HEK293 (cell line): Measurements from ENCODE around the gene STX18.

Experiments used
- CTCF ChIA-PET: fragments of 350-600 bp; formaldehyde crosslinking; extraction: SDS; loops from one replicate; lab custom pipeline; 2021; ENCODE audit warnings: antibody characterized with exemption; lab: Yijun Ruan, JAX
- POLR2A ChIA-PET: fragments of 300-600 bp; formaldehyde crosslinking; extraction: SDS; loops from one replicate; lab custom pipeline; 2020; ENCODE audit warnings: antibody characterized with exemption, inconsistent platforms; lab: Yijun Ruan, JAX
- H3K27ac ChIP-seq: fragments of 200-500 bp; sonication (Bioruptor generic); 2 replicates; pipeline ENCODE4 v1.5.1; 2014; ENCODE audit warnings: low read depth, low read length, control low read depth, inconsistent platforms; ENCODE audit errors: extremely low read depth
- H3K36me3 ChIP-seq, 2 experiments: fragments of 200-500 bp in 1 of 2; sonication (Bioruptor generic) in 1 of 2; 1 replicate in 1 of 2; 2 replicates in 1 of 2; pipeline ENCODE4 v1.5.1; 2014 to 2017; ENCODE audit warnings: inconsistent platforms in 2 of 2, low read length in 2 of 2; ENCODE audit not compliant: control insufficient read depth in 2 of 2, insufficient read depth in 1 of 2
- H3K4me1 ChIP-seq: fragments of 200-500 bp; sonication (Bioruptor generic); 2 replicates; pipeline ENCODE4 v1.5.1; 2014; ENCODE audit warnings: mild to moderate bottlenecking, low read length, inconsistent platforms; ENCODE audit not compliant: control insufficient read depth, insufficient read depth
- H3K4me3 ChIP-seq: 2 replicates; pipeline ENCODE4 v1.5.1; 2011; ENCODE audit warnings: low read depth, mild to moderate bottlenecking, control low read depth, low read length, moderate library complexity
- H3K9me3 ChIP-seq: fragments of 200-500 bp; sonication (Bioruptor generic); 2 replicates; pipeline ENCODE4 v1.5.1; 2014; ENCODE audit warnings: low read depth, low read length, inconsistent platforms; ENCODE audit not compliant: control insufficient read depth, insufficient read depth
- KLF1 ChIP-seq: fragments of 450-650 bp; formaldehyde crosslinking; IDR thresholded peaks from 2 replicates; pipeline ENCODE4 v1.5.1; 2016; ENCODE audit warnings: missing biosample characterization, missing genetic modification characterization
- KLF10 ChIP-seq: fragments of 450-650 bp; IDR thresholded peaks from 2 replicates; pipeline ENCODE4 v1.5.1; 2018; ENCODE audit warnings: missing biosample characterization, mild to moderate bottlenecking, missing genetic modification characterization
- KLF9 ChIP-seq: fragments of 450-650 bp; formaldehyde crosslinking; IDR thresholded peaks from 2 replicates; pipeline ENCODE4 v1.5.1; 2016; ENCODE audit warnings: missing biosample characterization, missing genetic modification characterization, low read depth
- TCF7L2 ChIP-seq: IDR thresholded peaks from 2 replicates; pipeline ENCODE4 v1.6.1; 2011; ENCODE audit warnings: low read depth, mild to moderate bottlenecking, inconsistent platforms, low read length, moderate library complexity, borderline replicate concordance
- YY1 ChIP-seq: fragments of 450-650 bp; formaldehyde crosslinking; IDR thresholded peaks from 2 replicates; pipeline ENCODE4 v1.5.1; 2018; ENCODE audit warnings: missing biosample characterization, missing genetic modification characterization
- ZBTB10 ChIP-seq: fragments of 450-650 bp; formaldehyde crosslinking; IDR thresholded peaks from 2 replicates; pipeline ENCODE4 v1.5.1; 2016; ENCODE audit warnings: missing biosample characterization, missing genetic modification characterization
- ZBTB11 ChIP-seq: fragments of 450-650 bp; formaldehyde crosslinking; conservative IDR thresholded peaks from 2 replicates; pipeline ENCODE4 v1.5.1; 2016; ENCODE audit warnings: low read depth, missing biosample characterization, missing genetic modification characterization
- ZBTB21 ChIP-seq: fragments of 450-650 bp; formaldehyde crosslinking; IDR thresholded peaks from 2 replicates; pipeline ENCODE4 v1.5.1; 2017; ENCODE audit warnings: missing biosample characterization, missing genetic modification characterization
- ZBTB26 ChIP-seq: fragments of 450-650 bp; formaldehyde crosslinking; optimal IDR thresholded peaks from 2 replicates; pipeline ENCODE3; 2016; ENCODE audit warnings: missing biosample characterization, mild to moderate bottlenecking, missing genetic modification characterization
- ZBTB8A ChIP-seq: fragments of 450-650 bp; formaldehyde crosslinking; IDR thresholded peaks from 2 replicates; pipeline ENCODE4 v1.5.1; 2016; ENCODE audit warnings: missing biosample characterization, missing genetic modification characterization
- ZNF112 ChIP-seq: fragments of 450-650 bp; formaldehyde crosslinking; IDR thresholded peaks from 2 replicates; pipeline ENCODE4 v1.5.0; 2017; ENCODE audit warnings: missing biosample characterization, missing genetic modification characterization
- ZNF148 ChIP-seq: fragments of 450-650 bp; formaldehyde crosslinking; IDR thresholded peaks from 2 replicates; pipeline ENCODE4 v1.5.0; 2017; ENCODE audit warnings: missing biosample characterization, missing genetic modification characterization, borderline replicate concordance
- ZNF157 ChIP-seq: fragments of 450-650 bp; formaldehyde crosslinking; IDR thresholded peaks from 2 replicates; pipeline ENCODE4 v1.5.1; 2016; ENCODE audit warnings: missing biosample characterization, missing genetic modification characterization
- ZNF221 ChIP-seq: fragments of 450-650 bp; formaldehyde crosslinking; IDR thresholded peaks from 2 replicates; pipeline ENCODE4 v1.5.1; 2017; ENCODE audit warnings: missing biosample characterization, missing genetic modification characterization, borderline replicate concordance
- ZNF23 ChIP-seq: fragments of 450-650 bp; formaldehyde crosslinking; IDR thresholded peaks from 2 replicates; pipeline ENCODE4 v1.5.1; 2016; ENCODE audit warnings: missing biosample characterization, missing genetic modification characterization, borderline replicate concordance
- ZNF335 ChIP-seq: fragments of 450-650 bp; formaldehyde crosslinking; conservative IDR thresholded peaks from 2 replicates; pipeline ENCODE4 v1.5.1; 2016; ENCODE audit warnings: missing biosample characterization, missing genetic modification characterization
- ZNF600 ChIP-seq: fragments of 450-650 bp; formaldehyde crosslinking; IDR thresholded peaks from 2 replicates; pipeline ENCODE4 v1.5.1; 2016; ENCODE audit warnings: missing biosample characterization, missing genetic modification characterization
- ZNF670 ChIP-seq: fragments of 450-650 bp; formaldehyde crosslinking; IDR thresholded peaks from 2 replicates; pipeline ENCODE4 v1.5.1; 2016; ENCODE audit warnings: missing biosample characterization, missing genetic modification characterization, low read depth
- ZNF792 ChIP-seq: fragments of 450-650 bp; formaldehyde crosslinking; IDR thresholded peaks from 2 replicates; pipeline ENCODE4 v1.5.1; 2016; ENCODE audit warnings: missing biosample characterization, missing genetic modification characterization

Gene STX18

GRCh38 chr4:4577359-4577875, 35.6 kb upstream of the STX18 start (continued):
- no peak for TF ChIP-seq ZNF148 (tag by site-specific recombination)

- no peaks in the 10 kb centered on the region for H3K36me3 ChIP-seq
- H3K4me3 ChIP-seq, result peak overlapping the region; percentile 43
- no peaks in the 10 kb centered on the region for H3K9me3 ChIP-seq
- ChIA-PET POLR2A (interaction anchor here (0.8 kb wide), 1 partner anchor 55 kb away, joined by 3 read pairs; no protein-coding TSS in a partner anchor), CTCF (interaction anchor here (0.7 kb wide), 1 partner anchor 95 kb away, joined by 3 read pairs; no protein-coding TSS in a partner anchor)
- no peaks in the 10 kb centered on the region for H3K4me1 ChIP-seq
- TF ChIP-seq ZNF112 (tag by site-specific recombination), result no peak
- TF ChIP-seq ZBTB8A, result peak; percentile 83
- TF ChIP-seq KLF10 (tag by site-specific recombination), result 0 out of 2 replicates have a peak, but pooled peaks have one; percentile 20
- no peak for TF ChIP-seq ZNF670 (tag by site-specific recombination)
- TF ChIP-seq ZNF335 (tag by site-specific recombination), result 0 out of 2 replicates have a peak, but pooled peaks have one; percentile 4
- TF ChIP-seq ZBTB26, result peak; percentile 46
- TF ChIP-seq KLF1 (tag by site-specific recombination), result peak; percentile 14; the same call in 1 of the 2 replicates
- TF ChIP-seq TCF7L2, result peak; percentile 97
- H3K27ac ChIP-seq, result no peak overlapping the region
Observed at GRCh38 chr4:4575284-4576211, 33.7 kb upstream of the STX18 start.

GRCh38 chr4:4574792-4575191, 32.9 kb upstream of the STX18 start:
- Histone ChIP-seq H3K4me1 (no peaks in the 10 kb centered on the region), H3K27ac (no peak overlapping the region), H3K9me3 (no peaks in the 10 kb centered on the region), H3K4me3 (peak overlapping the region; percentile 43), H3K36me3 (no peaks in the 10 kb centered on the region)
- ChIA-PET POLR2A (interaction anchor here (0.8 kb wide), 1 partner anchor 54 kb away, joined by 3 read pairs; no protein-coding TSS in a partner anchor), CTCF (interaction anchor here (0.7 to 1.0 kb wide), 2 partner anchors 11 to 94 kb away, joined by 3 read pairs; no protein-coding TSS in a partner anchor)
- TF ChIP-seq ZNF600 (tag by site-specific recombination) (no peak), ZBTB10 (no peak), ZNF221 (tag by site-specific recombination) (no peak), ZBTB11 (tag by site-specific recombination) (no peak), YY1 (tag by site-specific recombination) (no peak), ZNF792 (tag by site-specific recombination) (no peak), ZBTB21 (tag by site-specific recombination) (no peak), ZNF23 (tag by site-specific recombination) (0 out of 2 replicates have a peak, but pooled peaks have one; percentile 19), ZNF157 (tag by site-specific recombination) (no peak), KLF9 (tag by site-specific recombination) (no peak)
